ENCODE results near the gene PATE1.

- no peak for TF ChIP-seq CTCF (IDR thresholded peaks at IDR 0.05)
- TF ChIP-seq, protein P1, sequence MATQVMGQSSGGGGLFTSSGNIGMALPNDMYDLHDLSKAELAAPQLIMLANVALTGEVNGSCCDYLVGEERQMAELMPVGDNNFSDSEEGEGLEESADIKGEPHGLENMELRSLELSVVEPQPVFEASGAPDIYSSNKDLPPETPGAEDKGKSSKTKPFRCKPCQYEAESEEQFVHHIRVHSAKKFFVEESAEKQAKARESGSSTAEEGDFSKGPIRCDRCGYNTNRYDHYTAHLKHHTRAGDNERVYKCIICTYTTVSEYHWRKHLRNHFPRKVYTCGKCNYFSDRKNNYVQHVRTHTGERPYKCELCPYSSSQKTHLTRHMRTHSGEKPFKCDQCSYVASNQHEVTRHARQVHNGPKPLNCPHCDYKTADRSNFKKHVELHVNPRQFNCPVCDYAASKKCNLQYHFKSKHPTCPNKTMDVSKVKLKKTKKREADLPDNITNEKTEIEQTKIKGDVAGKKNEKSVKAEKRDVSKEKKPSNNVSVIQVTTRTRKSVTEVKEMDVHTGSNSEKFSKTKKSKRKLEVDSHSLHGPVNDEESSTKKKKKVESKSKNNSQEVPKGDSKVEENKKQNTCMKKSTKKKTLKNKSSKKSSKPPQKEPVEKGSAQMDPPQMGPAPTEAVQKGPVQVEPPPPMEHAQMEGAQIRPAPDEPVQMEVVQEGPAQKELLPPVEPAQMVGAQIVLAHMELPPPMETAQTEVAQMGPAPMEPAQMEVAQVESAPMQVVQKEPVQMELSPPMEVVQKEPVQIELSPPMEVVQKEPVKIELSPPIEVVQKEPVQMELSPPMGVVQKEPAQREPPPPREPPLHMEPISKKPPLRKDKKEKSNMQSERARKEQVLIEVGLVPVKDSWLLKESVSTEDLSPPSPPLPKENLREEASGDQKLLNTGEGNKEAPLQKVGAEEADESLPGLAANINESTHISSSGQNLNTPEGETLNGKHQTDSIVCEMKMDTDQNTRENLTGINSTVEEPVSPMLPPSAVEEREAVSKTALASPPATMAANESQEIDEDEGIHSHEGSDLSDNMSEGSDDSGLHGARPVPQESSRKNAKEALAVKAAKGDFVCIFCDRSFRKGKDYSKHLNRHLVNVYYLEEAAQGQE (IDR thresholded peaks at IDR 0.05; ENCODE audit: insufficient read depth in 1 of 2, low read depth in 2 of 2, low read length in 1 of 2), result no peak
Measured at GRCh38 chr11:125728969-125729368, 17.1 kb upstream of the PATE1 start.
